CD8-positive, alpha-beta memory T cell (primary cell): Measurements from ENCODE around the gene ANKRD40CL. TPM values are rescaled to one million over a fixed set of nuclear protein-coding genes. Genes with fewer than 3 reads are reported as not detected.

Experiments used
- CTCF ChIA-PET: fragments of 350-600 bp; sonication (Branson Sonifier 250); formaldehyde crosslinking; loops from one replicate; lab custom pipeline; 2021; ENCODE audit warnings: antibody characterized with exemption; lab: Charles Lee
- POLR2A ChIA-PET: fragments of 350-600 bp; sonication (Branson Sonifier 250); formaldehyde crosslinking; loops from one replicate; lab custom pipeline; 2021; ENCODE audit warnings: antibody characterized with exemption; lab: Charles Lee
- DNase-seq, 5 donors: peaks; one replicate each; pipeline versions ENCODE4 v3.0.0 to v3.0.0-alpha.2; 2020 to 2022; ENCODE audit warnings: mixed read lengths in 1 of 5
- H3K27ac ChIP-seq: one replicate; pipeline ENCODE4 v1.7.0; 2013; ENCODE audit warnings: low read depth, mild to moderate bottlenecking, low read length, moderate library complexity
- H3K27me3 ChIP-seq: 2 replicates; pipeline ENCODE4 v1.7.0; 2013; ENCODE audit warnings: low read length, mild to moderate bottlenecking; ENCODE audit not compliant: insufficient read depth, poor library complexity, severe bottlenecking
- H3K36me3 ChIP-seq: 2 replicates; pipeline ENCODE4 v1.7.0; 2013; ENCODE audit warnings: mild to moderate bottlenecking, low read length, moderate library complexity; ENCODE audit not compliant: insufficient read depth
- H3K4me1 ChIP-seq: 2 replicates; pipeline ENCODE4 v1.7.0; 2013; ENCODE audit warnings: mild to moderate bottlenecking, low read length, moderate library complexity; ENCODE audit not compliant: insufficient read depth
- H3K4me3 ChIP-seq: 2 replicates; pipeline ENCODE4 v1.7.0; 2013; ENCODE audit warnings: mild to moderate bottlenecking, low read length
- H3K9me3 ChIP-seq: 2 replicates; pipeline ENCODE4 v1.7.0; 2013; ENCODE audit warnings: mild to moderate bottlenecking, low read length
- H3K27ac Mint-ChIP-seq, 8 donors: one replicate each; pipeline ENCODE4 v1.8.0; 2020 to 2021; ENCODE audit warnings: mixed read lengths in 8 of 8, mild to moderate bottlenecking in 6 of 8, inconsistent platforms in 3 of 8, moderate library complexity in 3 of 8
- H3K27me3 Mint-ChIP-seq, 2 donors: one replicate each; pipeline ENCODE4 v1.8.0; 2020 to 2021; ENCODE audit warnings: mixed read lengths in 2 of 2, mild to moderate bottlenecking in 1 of 2, moderate library complexity in 1 of 2
- H3K36me3 Mint-ChIP-seq, 3 donors: one replicate each; pipeline ENCODE4 v1.8.0; 2020 to 2021; ENCODE audit warnings: mixed read lengths in 3 of 3, inconsistent platforms in 1 of 3, mild to moderate bottlenecking in 1 of 3
- H3K4me1 Mint-ChIP-seq, 3 donors: one replicate each; pipeline ENCODE4 v1.8.0; 2020 to 2021; ENCODE audit warnings: mixed read lengths in 3 of 3, inconsistent platforms in 1 of 3, mild to moderate bottlenecking in 1 of 3
- H3K4me3 Mint-ChIP-seq, 7 donors: one replicate each; pipeline ENCODE4 v1.8.0; 2020 to 2021; ENCODE audit warnings: mixed read lengths in 7 of 7, mild to moderate bottlenecking in 6 of 7, moderate library complexity in 4 of 7, inconsistent platforms in 2 of 7
- H3K9me3 Mint-ChIP-seq, 5 donors: one replicate each; pipeline ENCODE4 v1.8.0; 2020 to 2022; ENCODE audit warnings: mixed read lengths in 5 of 5, mild to moderate bottlenecking in 3 of 5, moderate library complexity in 2 of 5, inconsistent platforms in 1 of 5
- polyA plus RNA-seq: library from polyadenylated mRNA; unstranded; fragments of 300-500 nt; fragmentation: Illumina TruSeq; gene quantifications from one replicate; pipeline ENCODE4 v1.2.3, GENCODE V29; 2021
- total RNA-seq, 2 experiments: library from RNA; stranded (reverse); gene quantifications; one replicate each; pipeline ENCODE4 v1.2.3, GENCODE V29; 2021

The ANKRD40CL gene
- total and polyA plus RNA-seq, 3 experiments from 2014 or later: not detected

GRCh38 chr17:50758524-50758923 is 8.8 kb downstream of the ANKRD40CL start:
- peak overlapping the region in 1 of 8 donors; percentile 37 for H3K27ac Mint-ChIP-seq
- no peak overlapping the region for H3K4me3 Mint-ChIP-seq
- H3K27me3 Mint-ChIP-seq: no peaks in the 10 kb centered on the region
- Histone ChIP-seq H3K4me3 (no peak overlapping the region), H3K27ac (no peak overlapping the region), H3K4me1 (no peaks in the 10 kb centered on the region), H3K27me3 (no peaks in the 10 kb centered on the region), H3K9me3 (no peaks in the 10 kb centered on the region), H3K36me3 (peaks cover under 1% of the 10 kb centered on the region)
- H3K36me3 Mint-ChIP-seq: peaks cover 0 to 18% (median 2%) of the 10 kb centered on the region in 3 donors
- H3K9me3 Mint-ChIP-seq: no peaks in the 10 kb centered on the region
- CTCF ChIA-PET: no interaction called here
- POLR2A ChIA-PET: interaction anchor here (0.6 kb wide), 1 partner anchor 274 kb away, joined by 3 read pairs; no protein-coding TSS in a partner anchor
- H3K4me1 Mint-ChIP-seq: peaks cover 5 to 7% (median 6%) of the 10 kb centered on the region in 3 donors
- DNase-seq: no peak

GRCh38 chr17:50754521-50754920 is 12.8 kb downstream of the ANKRD40CL start:
- no peak overlapping the region for H3K4me3 Mint-ChIP-seq
- no peak for DNase-seq
- Histone ChIP-seq H3K27me3 (no peaks in the 10 kb centered on the region), H3K36me3 (peaks cover 33% of the 10 kb centered on the region), H3K4me3 (no peak overlapping the region), H3K27ac (no peak overlapping the region), H3K4me1 (no peaks in the 10 kb centered on the region), H3K9me3 (no peaks in the 10 kb centered on the region)
- H3K9me3 Mint-ChIP-seq: no peaks in the 10 kb centered on the region
- peaks cover under 1 to 3% (median under 1%) of the 10 kb centered on the region in 3 donors for H3K4me1 Mint-ChIP-seq
- ChIA-PET POLR2A (interaction anchor here (0.6 kb wide), 1 partner anchor 500 kb away, joined by 7 read pairs; no protein-coding TSS in a partner anchor), CTCF (interaction anchor here (1.3 kb wide), 1 partner anchor 23 kb away, joined by 3 read pairs; no protein-coding TSS in a partner anchor)
- H3K36me3 Mint-ChIP-seq: peaks cover 0 to 54% (median 15%) of the 10 kb centered on the region in 3 donors
- H3K27me3 Mint-ChIP-seq: no peaks in the 10 kb centered on the region
- peak overlapping the region in 2 of 8 donors; percentile 9 to 52 for H3K27ac Mint-ChIP-seq

GRCh38 chr17:50749245-50749644 is 18.1 kb downstream of the ANKRD40CL start:
- no peak overlapping the region for H3K4me3 Mint-ChIP-seq

GRCh38 chr17:50745631-50746030 is 21.7 kb downstream of the ANKRD40CL start:
- no peaks in the 10 kb centered on the region for H3K9me3 ChIP-seq
- H3K36me3 ChIP-seq: peaks cover 93% of the 10 kb centered on the region
- POLR2A ChIA-PET: no interaction called here
- H3K27ac ChIP-seq: no peak overlapping the region
- no peaks in the 10 kb centered on the region for H3K4me1 ChIP-seq
- no peak for DNase-seq
- CTCF ChIA-PET: no interaction called here
- no peaks in the 10 kb centered on the region for H3K9me3 Mint-ChIP-seq
- H3K4me1 Mint-ChIP-seq: peaks cover 5 to 17% (median 5%) of the 10 kb centered on the region in 3 donors
- peak overlapping the region in 1 of 8 donors; percentile 47 for H3K27ac Mint-ChIP-seq
- peaks cover 0 to 92% (median 45%) of the 10 kb centered on the region in 3 donors for H3K36me3 Mint-ChIP-seq
- H3K27me3 ChIP-seq: no peaks in the 10 kb centered on the region
- no peak overlapping the region for H3K4me3 ChIP-seq
- H3K27me3 Mint-ChIP-seq: no peaks in the 10 kb centered on the region
- H3K4me3 Mint-ChIP-seq: no peak overlapping the region

More at GRCh38 chr17:50749245-50749644, 18.1 kb downstream of the ANKRD40CL start:
- Mint-ChIP-seq H3K27ac (peak overlapping the region in 3 of 8 donors; percentile 21 to 30 (median 23)), H3K4me1 (peaks cover 5 to 17% (median 5%) of the 10 kb centered on the region in 3 donors), H3K36me3 (peaks cover 0 to 92% (median 36%) of the 10 kb centered on the region in 3 donors), H3K27me3 (no peaks in the 10 kb centered on the region), H3K9me3 (no peaks in the 10 kb centered on the region)
- Histone ChIP-seq H3K27me3 (no peaks in the 10 kb centered on the region), H3K4me1 (no peaks in the 10 kb centered on the region), H3K27ac (no peak overlapping the region), H3K4me3 (no peak overlapping the region), H3K9me3 (no peaks in the 10 kb centered on the region), H3K36me3 (peaks cover 85% of the 10 kb centered on the region)
- DNase-seq: no peak
- ChIA-PET POLR2A (no interaction called here), CTCF (no interaction called here)

GRCh38 chr17:50739098-50739497 is 28.2 kb downstream of the ANKRD40CL start:
- H3K27ac Mint-ChIP-seq: peak overlapping the region in 4 of 8 donors; percentile 5 to 71 (median 53)
- no peaks in the 10 kb centered on the region for H3K27me3 ChIP-seq
- no peak overlapping the region for H3K4me3 ChIP-seq
- H3K9me3 ChIP-seq: no peaks in the 10 kb centered on the region
- H3K4me1 ChIP-seq: peaks cover 19% of the 10 kb centered on the region
- ChIA-PET POLR2A (no interaction called here), CTCF (no interaction called here)
- no peak for DNase-seq
- no peaks in the 10 kb centered on the region for H3K9me3 Mint-ChIP-seq
- H3K36me3 Mint-ChIP-seq: peaks cover 4 to 72% (median 29%) of the 10 kb centered on the region in 3 donors
- H3K27me3 Mint-ChIP-seq: no peaks in the 10 kb centered on the region
- peak overlapping the region in 1 of 7 donors; percentile 55 for H3K4me3 Mint-ChIP-seq
- peaks cover 56% of the 10 kb centered on the region for H3K36me3 ChIP-seq
- H3K4me1 Mint-ChIP-seq: peaks cover 40 to 56% (median 46%) of the 10 kb centered on the region in 3 donors
- no peak overlapping the region for H3K27ac ChIP-seq

GRCh38 chr17:50737118-50737698 is 30.1 kb downstream of the ANKRD40CL start:
- POLR2A ChIA-PET: no interaction called here
- no peaks in the 10 kb centered on the region for H3K9me3 Mint-ChIP-seq
- no peak overlapping the region for H3K4me3 Mint-ChIP-seq
- H3K36me3 Mint-ChIP-seq: peaks cover 4 to 58% (median 19%) of the 10 kb centered on the region in 3 donors
- H3K27ac Mint-ChIP-seq: peak overlapping the region in 3 of 8 donors; percentile 5 to 28 (median 12)
- CTCF ChIA-PET: no interaction called here
- no peak for DNase-seq
- no peaks in the 10 kb centered on the region for H3K27me3 ChIP-seq
- H3K36me3 ChIP-seq: peaks cover 42% of the 10 kb centered on the region
- peaks cover 49 to 69% (median 56%) of the 10 kb centered on the region in 3 donors for H3K4me1 Mint-ChIP-seq
- H3K4me1 ChIP-seq: peaks cover 26% of the 10 kb centered on the region
- no peak overlapping the region for H3K4me3 ChIP-seq
- H3K27me3 Mint-ChIP-seq: no peaks in the 10 kb centered on the region
- no peaks in the 10 kb centered on the region for H3K9me3 ChIP-seq
- H3K27ac ChIP-seq: no peak overlapping the region

GRCh38 chr17:50735287-50735686 is 32.0 kb downstream of the ANKRD40CL start:
- CTCF ChIA-PET: no interaction called here

More at GRCh38 chr17:50735287-50735686, 32.0 kb downstream of the ANKRD40CL start:
- H3K36me3 Mint-ChIP-seq: peaks cover 4 to 42% (median 13%) of the 10 kb centered on the region in 3 donors
- H3K36me3 ChIP-seq: peaks cover 23% of the 10 kb centered on the region
- peak overlapping the region in 3 of 7 donors; percentile 5 to 55 (median 48) for H3K4me3 Mint-ChIP-seq
- H3K27me3 Mint-ChIP-seq: no peaks in the 10 kb centered on the region
- H3K27ac Mint-ChIP-seq: peak overlapping the region in 3 of 8 donors; percentile 56 to 70 (median 64)
- no peak for DNase-seq
- peaks cover 63 to 87% (median 75%) of the 10 kb centered on the region in 3 donors for H3K4me1 Mint-ChIP-seq
- POLR2A ChIA-PET: interaction anchor here (0.6 kb wide), 2 partner anchors 41 to 322 kb away, joined by 3 to 4 read pairs; no protein-coding TSS in a partner anchor
- no peaks in the 10 kb centered on the region for H3K9me3 Mint-ChIP-seq
- H3K4me1 ChIP-seq: peaks cover 42% of the 10 kb centered on the region
- H3K9me3 ChIP-seq: no peaks in the 10 kb centered on the region
- no peaks in the 10 kb centered on the region for H3K27me3 ChIP-seq
- H3K27ac ChIP-seq: no peak overlapping the region
- no peak overlapping the region for H3K4me3 ChIP-seq
